ENCODE data around the gene PHACTR1. TPM values are rescaled to one million over a fixed set of nuclear protein-coding genes. Genes with fewer than 3 reads are reported as not detected.

PHACTR1 gene
- total and polyA plus RNA-seq, 7 donors: 0.60 to 7.5 (median 3.7) TPM

- TF ChIP-seq POLR2A (IDR thresholded peaks at IDR 0.05): no peak
- TF ChIP-seq POLR2AphosphoS5 (IDR thresholded peaks at IDR 0.05): no peak
- DNase-seq: no peak
Observed at GRCh38 chr6:13068586-13069210, 352.1 kb downstream of the PHACTR1 start.

GRCh38 chr6:13071550-13072345 is 355.2 kb downstream of the PHACTR1 start:
- H3K4me3 ChIP-seq: no peak overlapping the region
- intact Hi-C loops (cut with DNase I): no loop called here
- no peak overlapping the region for H3K27ac ChIP-seq
- no peaks in the 10 kb centered on the region for H3K36me3 ChIP-seq
- H3K9me3 ChIP-seq: no peaks in the 10 kb centered on the region
- H3K4me1 ChIP-seq: no peaks in the 10 kb centered on the region
- H3K27me3 ChIP-seq: no peaks in the 10 kb centered on the region
- DNase-seq: no peak
- 62 to 67% methylated on average over 6 of the region's 6 CpGs for WGBS, 2 donors
- no peak for TF ChIP-seq POLR2AphosphoS5 (IDR thresholded peaks at IDR 0.05)

More at GRCh38 chr6:13068586-13069210, 352.1 kb downstream of the PHACTR1 start:
- Histone ChIP-seq H3K9me3 (no peaks in the 10 kb centered on the region), H3K4me1 (no peaks in the 10 kb centered on the region), H3K27ac (no peak overlapping the region), H3K4me3 (no peak overlapping the region), H3K27me3 (no peaks in the 10 kb centered on the region), H3K36me3 (no peaks in the 10 kb centered on the region)
- WGBS, 2 donors: 55 to 77% methylated on average over 12 of the region's 12 CpGs
- intact Hi-C loops (cut with DNase I): no loop called here

GRCh38 chr6:13072686-13073347 is 356.2 kb downstream of the PHACTR1 start:
- DNase-seq: no peak
- no peaks in the 10 kb centered on the region for H3K9me3 ChIP-seq
- H3K36me3 ChIP-seq: no peaks in the 10 kb centered on the region
- TF ChIP-seq CTCF (IDR thresholded peaks at IDR 0.05) (no peak), POLR2A (IDR thresholded peaks at IDR 0.05) (no peak), POLR2AphosphoS5 (IDR thresholded peaks at IDR 0.05) (no peak), EP300 (IDR thresholded peaks at IDR 0.05) (no peak)
- no peak overlapping the region for H3K4me3 ChIP-seq
- H3K27me3 ChIP-seq: no peaks in the 10 kb centered on the region
- intact Hi-C loops (cut with DNase I): no loop called here
- no peak overlapping the region for H3K27ac ChIP-seq
- WGBS, 2 donors: 69 to 77% methylated on average over 5 of the region's 5 CpGs
- no peaks in the 10 kb centered on the region for H3K4me1 ChIP-seq

- WGBS, 2 donors: 92% methylated on average over 3 of the region's 3 CpGs
- no peaks in the 10 kb centered on the region for H3K36me3 ChIP-seq
- no peak overlapping the region for H3K27ac ChIP-seq
- no peak for DNase-seq
- H3K9me3 ChIP-seq: no peaks in the 10 kb centered on the region
- intact Hi-C loops (cut with DNase I): no loop called here
- peaks cover 0 to 4% (median 0%) of the 10 kb centered on the region in 4 donors for H3K4me1 ChIP-seq
- TF ChIP-seq POLR2A (IDR thresholded peaks at IDR 0.05) (no peak), EP300 (IDR thresholded peaks at IDR 0.05) (no peak), CTCF (IDR thresholded peaks at IDR 0.05) (no peak), POLR2AphosphoS5 (IDR thresholded peaks at IDR 0.05) (no peak)
- no peak overlapping the region for H3K4me3 ChIP-seq
- no peaks in the 10 kb centered on the region for H3K27me3 ChIP-seq
Observed at GRCh38 chr6:13074415-13075140, 358.0 kb downstream of the PHACTR1 start.

- H3K4me3 ChIP-seq: no peak overlapping the region
- intact Hi-C loops (cut with DNase I): no loop called here
- peaks cover 0 to 4% (median 0%) of the 10 kb centered on the region in 4 donors for H3K4me1 ChIP-seq
- H3K27me3 ChIP-seq: no peaks in the 10 kb centered on the region
- TF ChIP-seq CTCF (IDR thresholded peaks at IDR 0.05): no peak
- TF ChIP-seq POLR2A (IDR thresholded peaks at IDR 0.05): no peak
- no peak for TF ChIP-seq EP300 (IDR thresholded peaks at IDR 0.05)
- TF ChIP-seq POLR2AphosphoS5 (IDR thresholded peaks at IDR 0.05): no peak
- no peaks in the 10 kb centered on the region for H3K9me3 ChIP-seq
- WGBS, 2 donors: 74 to 81% methylated on average over 7 of the region's 7 CpGs
- no peak for DNase-seq
- no peak overlapping the region for H3K27ac ChIP-seq
- H3K36me3 ChIP-seq: no peaks in the 10 kb centered on the region
Observed at GRCh38 chr6:13075141-13075845, 358.7 kb downstream of the PHACTR1 start.
